C4-2B (cell line): ENCODE data around the gene EPRS1.

Experiments used
- CTCF ChIP-seq: fragments of 450-650 bp; conservative IDR thresholded peaks from 2 replicates; pipeline ENCODE4 v1.5.1; 2017; ENCODE audit warnings: mild to moderate bottlenecking
- ZFX ChIP-seq: fragments of 450-650 bp; IDR thresholded peaks from 2 replicates; pipeline ENCODE4 v1.6.1; 2017

DNA sequence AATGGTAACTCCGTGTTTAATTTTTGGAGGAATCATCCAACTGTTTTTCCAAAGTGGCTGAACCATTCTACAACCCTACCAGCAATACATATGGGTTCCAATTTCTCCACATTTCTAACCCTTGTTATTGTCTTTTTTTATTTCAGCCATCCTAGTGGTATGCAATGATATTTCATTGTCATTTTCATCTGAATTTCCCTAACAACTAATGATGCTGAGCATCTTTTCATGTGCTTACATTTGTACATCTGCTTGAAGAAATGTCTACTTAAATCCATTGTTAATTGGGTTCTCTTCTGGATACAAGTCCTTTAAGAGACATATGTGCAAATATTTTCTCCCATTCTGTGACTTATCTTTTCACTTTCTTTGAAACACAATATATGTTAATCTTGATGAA lies 43.3 kb downstream of the EPRS1 start:
- no peak for TF ChIP-seq CTCF
- no peak for TF ChIP-seq ZFX
